HepG2 (cell line): ENCODE results near the gene KCNK2. TPM values are rescaled to one million over a fixed set of nuclear protein-coding genes. Genes with fewer than 3 reads are reported as not detected.

ENCODE experiments used
- ATAC-seq: fragments of 200-7000 bp; cut with Tn5 transposase; 3 replicates; pipeline ENCODE4 v1.9.1; 2020; ENCODE audit warnings: mild to moderate bottlenecking, moderate library complexity
- BruUV-seq: library from RNA; stranded (reverse); fragments of 400-500 nt; replicated peaks from 2 replicates; lab custom pipeline; 2021; lab: Mats Ljungman, UMichigan
- CTCF ChIA-PET: fragments of 300-600 bp; formaldehyde crosslinking; extraction: SDS; loops from one replicate; lab custom pipeline; 2021; ENCODE audit warnings: low total read pairs, inconsistent platforms, low intra/inter-chr PET ratio; lab: Yijun Ruan, JAX
- POLR2A ChIA-PET: fragments of 350-600 bp; sonication (Branson Sonifier 250); formaldehyde crosslinking; loops from one replicate; lab custom pipeline; 2020; ENCODE audit warnings: antibody characterized with exemption, inconsistent platforms; lab: Yijun Ruan, JAX
- DNase-seq: peaks from one replicate; pipeline ENCODE4 v3.0.0-alpha.2; 2015; ENCODE audit warnings: low spot score
- FAIRE-seq: peaks from 3 replicates; lab custom pipeline; 2011; peaks lifted over from hg19 to GRCh38; lab: Jason Lieb, UNC
- H2AFZ ChIP-seq: one replicate; pipeline ENCODE4 v1.6.1; 2011; ENCODE audit warnings: low read length, inconsistent platforms
- H3K27ac ChIP-seq: fragments of 300-600 bp; 3 replicates; pipeline ENCODE4 v1.8.0; 2011; ENCODE audit warnings: mixed run types, mild to moderate bottlenecking, mixed read lengths, low read length, inconsistent platforms; ENCODE audit not compliant: insufficient read depth; ENCODE audit errors: extremely low read length
- H3K27me3 ChIP-seq, 2 experiments: fragments of 200-600 bp in 1 of 2; 2 replicates in 1 of 2; 3 replicates in 1 of 2; pipeline versions ENCODE4 v1.6.0 to v1.8.0; 2011; ENCODE audit warnings: low read length in 2 of 2, mild to moderate bottlenecking in 2 of 2, moderate library complexity in 2 of 2, inconsistent platforms in 1 of 2; ENCODE audit not compliant: insufficient read depth in 2 of 2, control insufficient read depth in 1 of 2
- H3K36me3 ChIP-seq, 2 experiments: fragments of 200-600 bp in 1 of 2; replicated peaks in 1 of 2; 2 replicates in 1 of 2; 3 replicates in 1 of 2; pipeline versions ENCODE4 v1.5.1 to v1.8.0; 2011; ENCODE audit warnings: low read length in 2 of 2, inconsistent platforms in 1 of 2; ENCODE audit not compliant: insufficient read depth in 2 of 2, control insufficient read depth in 1 of 2
- H3K4me1 ChIP-seq: 2 replicates; pipeline ENCODE4 v1.5.1; 2012; ENCODE audit warnings: low read length, inconsistent platforms; ENCODE audit not compliant: insufficient read depth
- H3K4me2 ChIP-seq: 2 replicates; pipeline ENCODE4 v1.6.0; 2011; ENCODE audit warnings: low read depth, low read length, inconsistent platforms
- H3K4me3 ChIP-seq, 3 experiments: fragments of 200-600 bp in 1 of 3; sonication (generic), shearing (Covaris generic) in 1 of 3; replicated peaks in 1 of 3; 2 replicates each; pipeline ENCODE4 v1.5.1; 2011 to 2016; ENCODE audit warnings: low read length in 3 of 3, inconsistent platforms in 2 of 3, low read depth in 2 of 3, mild to moderate bottlenecking in 2 of 3, control low read depth in 1 of 3, mixed read lengths in 1 of 3; ENCODE audit not compliant: insufficient read depth in 1 of 3
- H3K79me2 ChIP-seq: one replicate; pipeline ENCODE4 v1.6.1; 2011; ENCODE audit warnings: low read length, inconsistent platforms; ENCODE audit not compliant: insufficient read depth
- H3K9ac ChIP-seq: 2 replicates; pipeline ENCODE4 v1.6.0; 2011; ENCODE audit warnings: mild to moderate bottlenecking, low read depth, low read length, inconsistent platforms; ENCODE audit not compliant: insufficient read depth
- H3K9me3 ChIP-seq: 2 replicates; pipeline ENCODE4 v1.5.1; 2012; ENCODE audit warnings: mild to moderate bottlenecking, low read length
- H4K20me1 ChIP-seq: 2 replicates; pipeline ENCODE4 v1.6.0; 2011; ENCODE audit warnings: inconsistent platforms, mild to moderate bottlenecking, low read length, moderate library complexity; ENCODE audit not compliant: insufficient read depth
- CHD2 ChIP-seq: IDR thresholded peaks from 2 replicates; pipeline ENCODE4 v1.6.1; 2011; ENCODE audit warnings: low read depth, low read length, improper control_type of control experiment
- PCBP2 ChIP-seq: fragments of 200-400 bp; formaldehyde crosslinking; optimal IDR thresholded peaks from 2 replicates; pipeline ENCODE3; 2018; ENCODE audit warnings: low read length, low read depth; ENCODE audit not compliant: poor library complexity, severe bottlenecking
- RARG ChIP-seq: sonication (generic); formaldehyde crosslinking; IDR thresholded peaks from 2 replicates; pipeline ENCODE4 v1.4.0; 2020; ENCODE audit warnings: low read depth, mild to moderate bottlenecking, missing genetic modification reagents
- RELA ChIP-seq: sonication (generic); formaldehyde crosslinking; IDR thresholded peaks from 2 replicates; pipeline ENCODE4 v1.4.0; 2020; ENCODE audit warnings: missing genetic modification reagents
- RFX5 ChIP-seq: IDR thresholded peaks from 2 replicates; pipeline ENCODE4 v1.6.1; 2011; ENCODE audit warnings: low read depth, low read length, improper control_type of control experiment
- SMARCC2 ChIP-seq: fragments of 450-650 bp; IDR thresholded peaks from 2 replicates; pipeline ENCODE4 v1.6.1; 2017; ENCODE audit warnings: antibody characterized with exemption, mild to moderate bottlenecking
- SOX6 ChIP-seq, 2 experiments: fragments of 450-650 bp in 1 of 2; sonication (generic) in 1 of 2; formaldehyde crosslinking in 1 of 2; IDR thresholded peaks; 2 replicates each; pipeline versions ENCODE4 v1.4.0 to v1.6.1; 2017 to 2020; ENCODE audit warnings: antibody characterized with exemption in 1 of 2, mild to moderate bottlenecking in 1 of 2, missing genetic modification reagents in 1 of 2
- ZNF124 ChIP-seq: sonication (generic); formaldehyde crosslinking; IDR thresholded peaks from 2 replicates; pipeline ENCODE4 v1.4.0; 2020; ENCODE audit warnings: missing genetic modification reagents
- ZNF282 ChIP-seq: fragments of 450-650 bp; IDR thresholded peaks from 2 replicates; pipeline ENCODE4 v1.6.1; 2018; ENCODE audit not compliant: partially characterized antibody
- WGBS: methylation state at CpG from one replicate; pipeline ENCODE4 v1.1.6; 2017; ENCODE audit warnings: low lambda C conversion rate; 5-methylcytosine and 5-hydroxymethylcytosine counted together
- in situ Hi-C: cut with HindIII; loops from 2 replicates; pipeline ENCODE4 v1.10.0; 2017; ENCODE audit warnings: low pct_unique_long_range_greater_than_20kb; ENCODE audit not compliant: extremely low pct_ligation_motif_present
- intact Hi-C: fragments of 100-400 bp; cut with micrococcal nuclease; formaldehyde crosslinking; loops from one replicate; pipeline ENCODE4 v1.10.0; 2022; ENCODE audit not compliant: unreplicated experiment
- polyA plus RNA-seq, 8 experiments: library from polyadenylated mRNA; depleted of rRNA in 3 of 8; stranded (reverse) in 7 of 8; unstranded in 1 of 8; fragments of >200 nt; fragmentation: Illumina TruSeq in 4 of 8; extraction: Trizol in 4 of 8; gene quantifications; 2 replicates each; pipeline versions ENCODE4 v1.2.1 to v1.2.3, GENCODE V29; 2011 to 2016; ENCODE audit warnings: low read depth in 4 of 8, missing spikeins in 1 of 8, mixed read lengths in 1 of 8; ENCODE audit not compliant: insufficient read depth in 1 of 8
- total RNA-seq, 5 experiments: library from RNA; depleted of rRNA; stranded (reverse); fragments of >200 nt; fragmentation: Illumina TruSeq; extraction: Trizol; gene quantifications; 2 replicates each; pipeline ENCODE4 v1.2.3, GENCODE V29; 2016; ENCODE audit warnings: low read depth in 1 of 5
- TF ChIP-seq, protein P1 (sequence below): sonication (generic); formaldehyde crosslinking; IDR thresholded peaks from 2 replicates; pipeline ENCODE4 v1.5.1; 2020; ENCODE audit warnings: mild to moderate bottlenecking, missing genetic modification reagents
- TF ChIP-seq, protein P2 (sequence below): sonication (generic); formaldehyde crosslinking; IDR thresholded peaks from 2 replicates; pipeline ENCODE4 v1.4.0; 2020; ENCODE audit warnings: mild to moderate bottlenecking, missing genetic modification reagents
- TF ChIP-seq, protein P3 (sequence below): IDR thresholded peaks from 2 replicates; pipeline ENCODE4 v1.6.1; 2016; ENCODE audit warnings: mild to moderate bottlenecking, missing biosample characterization, missing genetic modification reagents
- TF ChIP-seq, protein P4 (sequence below): sonication (generic); formaldehyde crosslinking; IDR thresholded peaks from 2 replicates; pipeline ENCODE4 v1.8.1; 2023; ENCODE audit warnings: mild to moderate bottlenecking, missing genetic modification reagents

Gene KCNK2
- total and polyA plus RNA-seq, 2 of the 13 experiments (the other 11 are each of a cell fraction or from before 2014, with no cell fraction given), result not detected

DNA sequence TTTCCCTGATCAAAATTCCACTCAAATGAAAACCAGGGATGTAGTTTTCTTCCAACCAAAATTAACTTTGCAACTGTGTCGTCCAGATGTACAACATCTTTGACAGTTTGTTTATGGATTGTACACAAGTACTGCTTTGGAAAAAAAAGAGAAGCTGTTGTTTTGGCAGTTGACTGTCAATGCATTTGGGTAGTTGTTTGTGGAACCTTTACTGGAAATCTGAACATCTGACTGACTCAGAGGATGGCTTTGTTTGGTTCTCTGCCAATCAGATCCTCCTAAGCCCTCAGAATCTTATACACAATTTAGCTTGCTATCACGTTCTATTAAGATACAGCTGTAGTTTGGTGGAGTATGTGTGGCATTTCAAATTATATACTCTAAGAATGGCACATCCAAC is 195.0 kb downstream of the KCNK2 start:
- intact Hi-C loops, result no loop called here
- no peak for FAIRE-seq

More for the DNA sequence above, 195.0 kb downstream of the KCNK2 start:
- Histone ChIP-seq H3K9ac (no peak overlapping the region), H3K79me2 (no peaks in the 10 kb centered on the region), H3K4me1 (no peaks in the 10 kb centered on the region), H3K9me3 (no peaks in the 10 kb centered on the region), H3K4me3 (no peak overlapping the region), H3K4me2 (no peak overlapping the region), H2AFZ (no peak overlapping the region), H3K27me3 (no peaks in the 10 kb centered on the region)
- DNase-seq, result no peak
- POLR2A ChIA-PET, result no interaction called here
- WGBS, result 4% methylated on average over 2 of the region's 2 CpGs
- in situ Hi-C loops, result no loop called here
- TF ChIP-seq RFX5, result no peak
- TF ChIP-seq, protein P1, sequence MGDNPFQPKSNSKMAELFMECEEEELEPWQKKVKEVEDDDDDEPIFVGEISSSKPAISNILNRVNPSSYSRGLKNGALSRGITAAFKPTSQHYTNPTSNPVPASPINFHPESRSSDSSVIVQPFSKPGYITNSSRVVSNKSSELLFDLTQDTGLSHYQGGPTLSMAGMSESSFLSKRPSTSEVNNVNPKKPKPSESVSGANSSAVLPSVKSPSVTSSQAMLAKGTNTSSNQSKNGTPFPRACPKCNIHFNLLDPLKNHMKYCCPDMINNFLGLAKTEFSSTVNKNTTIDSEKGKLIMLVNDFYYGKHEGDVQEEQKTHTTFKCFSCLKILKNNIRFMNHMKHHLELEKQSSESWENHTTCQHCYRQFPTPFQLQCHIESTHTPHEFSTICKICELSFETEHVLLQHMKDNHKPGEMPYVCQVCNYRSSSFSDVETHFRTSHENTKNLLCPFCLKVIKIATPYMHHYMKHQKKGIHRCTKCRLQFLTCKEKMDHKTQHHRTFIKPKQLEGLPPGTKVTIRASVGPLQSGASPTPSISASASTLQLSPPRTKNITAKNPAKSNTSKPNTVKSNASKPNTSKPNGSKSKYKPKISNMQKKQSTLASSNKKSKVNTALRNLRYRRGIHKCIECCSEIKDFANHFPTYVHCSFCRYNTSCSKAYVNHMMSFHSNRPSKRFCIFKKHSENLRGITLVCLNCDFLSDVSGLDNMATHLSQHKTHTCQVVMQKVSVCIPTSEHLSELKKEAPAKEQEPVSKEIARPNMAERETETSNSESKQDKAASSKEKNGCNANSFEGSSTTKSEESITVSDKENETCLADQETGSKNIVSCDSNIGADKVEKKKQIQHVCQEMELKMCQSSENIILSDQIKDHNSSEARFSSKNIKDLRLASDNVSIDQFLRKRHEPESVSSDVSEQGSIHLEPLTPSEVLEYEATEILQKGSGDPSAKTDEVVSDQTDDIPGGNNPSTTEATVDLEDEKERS, result no peak
- TF ChIP-seq CHD2, result no peak
- TF ChIP-seq ZNF282, result no peak
- TF ChIP-seq PCBP2, result no peak
- TF ChIP-seq SMARCC2, result no peak
- TF ChIP-seq, protein P2, sequence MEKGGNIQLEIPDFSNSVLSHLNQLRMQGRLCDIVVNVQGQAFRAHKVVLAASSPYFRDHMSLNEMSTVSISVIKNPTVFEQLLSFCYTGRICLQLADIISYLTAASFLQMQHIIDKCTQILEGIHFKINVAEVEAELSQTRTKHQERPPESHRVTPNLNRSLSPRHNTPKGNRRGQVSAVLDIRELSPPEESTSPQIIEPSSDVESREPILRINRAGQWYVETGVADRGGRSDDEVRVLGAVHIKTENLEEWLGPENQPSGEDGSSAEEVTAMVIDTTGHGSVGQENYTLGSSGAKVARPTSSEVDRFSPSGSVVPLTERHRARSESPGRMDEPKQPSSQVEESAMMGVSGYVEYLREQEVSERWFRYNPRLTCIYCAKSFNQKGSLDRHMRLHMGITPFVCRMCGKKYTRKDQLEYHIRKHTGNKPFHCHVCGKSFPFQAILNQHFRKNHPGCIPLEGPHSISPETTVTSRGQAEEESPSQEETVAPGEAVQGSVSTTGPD (CRISPR knock-in tag), result no peak
- TF ChIP-seq SOX6 (IDR thresholded peaks at IDR 0.05), result no peak
- no peak for TF ChIP-seq SOX6 (CRISPR knock-in tag; IDR thresholded peaks at IDR 0.05)
- no peak for TF ChIP-seq ZNF124 (CRISPR knock-in tag)
- TF ChIP-seq RARG (CRISPR knock-in tag), result no peak
- no peak for TF ChIP-seq RELA (CRISPR knock-in tag)
- TF ChIP-seq, protein P3, sequence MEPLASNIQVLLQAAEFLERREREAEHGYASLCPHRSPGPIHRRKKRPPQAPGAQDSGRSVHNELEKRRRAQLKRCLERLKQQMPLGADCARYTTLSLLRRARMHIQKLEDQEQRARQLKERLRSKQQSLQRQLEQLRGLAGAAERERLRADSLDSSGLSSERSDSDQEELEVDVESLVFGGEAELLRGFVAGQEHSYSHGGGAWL (CRISPR knock-in tag), result no peak
- TF ChIP-seq, protein P4, sequence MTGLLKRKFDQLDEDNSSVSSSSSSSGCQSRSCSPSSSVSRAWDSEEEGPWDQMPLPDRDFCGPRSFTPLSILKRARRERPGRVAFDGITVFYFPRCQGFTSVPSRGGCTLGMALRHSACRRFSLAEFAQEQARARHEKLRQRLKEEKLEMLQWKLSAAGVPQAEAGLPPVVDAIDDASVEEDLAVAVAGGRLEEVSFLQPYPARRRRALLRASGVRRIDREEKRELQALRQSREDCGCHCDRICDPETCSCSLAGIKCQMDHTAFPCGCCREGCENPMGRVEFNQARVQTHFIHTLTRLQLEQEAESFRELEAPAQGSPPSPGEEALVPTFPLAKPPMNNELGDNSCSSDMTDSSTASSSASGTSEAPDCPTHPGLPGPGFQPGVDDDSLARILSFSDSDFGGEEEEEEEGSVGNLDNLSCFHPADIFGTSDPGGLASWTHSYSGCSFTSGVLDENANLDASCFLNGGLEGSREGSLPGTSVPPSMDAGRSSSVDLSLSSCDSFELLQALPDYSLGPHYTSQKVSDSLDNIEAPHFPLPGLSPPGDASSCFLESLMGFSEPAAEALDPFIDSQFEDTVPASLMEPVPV, result no peak
- TF ChIP-seq, all 625 proteins: peak for 0
- ATAC-seq, result no peak
- no peaks in the 10 kb centered on the region for H4K20me1 ChIP-seq
- no peaks in the 10 kb centered on the region for H3K36me3 ChIP-seq
- BruUV-seq, result no TSS peak
- no peak overlapping the region for H3K27ac ChIP-seq
- CTCF ChIA-PET, result no interaction called here
